Right ventricle myocardium superior (tissue), 1 donor: ENCODE data around the gene PTBP2. TPM values are rescaled to one million over a fixed set of nuclear protein-coding genes. Genes with fewer than 3 reads are reported as not detected.
"Not testable (repeated sequence)": the region's sequence is repeated elsewhere in the genome, so short reads cannot be mapped to it uniquely, and the experiment has no call there.

Experiments used
- ATAC-seq: fragments of 200-7000 bp; cut with Tn5 transposase; one replicate; pipeline ENCODE4 v1.9.1; 2020; ENCODE audit warnings: mild to moderate bottlenecking; ENCODE audit not compliant: poor library complexity
- DNase-seq: peaks from one replicate; pipeline ENCODE4 v3.0.0-alpha.2; 2020
- intact Hi-C: fragments of 100-400 bp; cut with DNase I; formaldehyde crosslinking; loops from one replicate; pipeline ENCODE4 v1.11.2; 2022
- total RNA-seq: library from RNA; stranded (reverse); fragmentation: NEBNext Ultra II Directional; extraction: Animal tissue kit (Norgen Biotek cat#: 25700); gene quantifications from one replicate; pipeline ENCODE4 v1.2.1, GENCODE V29; 2021
- donor health status: DM: no; HTN: yes; CAD: no; lungs with severe emphysema.

PTBP2 gene
- total RNA-seq, 1 donor from 2014 or later, result 14.0 TPM

GRCh38 chr1:96723936-96724335 is 2.4 kb downstream of the PTBP2 start:
- DNase-seq, result no peak
- no peak for ATAC-seq
- intact Hi-C loops, result no loop called here

- ATAC-seq, result no peak
- no peak for DNase-seq
- intact Hi-C loops, result no loop called here
These were observed 6.3 kb downstream of the PTBP2 start for GRCh38 chr1:96727860-96728259.

- DNase-seq (no peak), ATAC-seq (peak; percentile 66)
- intact Hi-C loops, result no loop called here
These were observed 9.2 kb downstream of the PTBP2 start for GRCh38 chr1:96730574-96731298.

- intact Hi-C loops, result no loop called here
- peak; percentile 73 for ATAC-seq
- no peak for DNase-seq
These were observed 19.8 kb downstream of the PTBP2 start for GRCh38 chr1:96741335-96741734.

GRCh38 chr1:96746440-96747420 is 25.1 kb downstream of the PTBP2 start:
- intact Hi-C loops, result no loop called here
- ATAC-seq, result peak; percentile 52
- DNase-seq, result no peak

- ATAC-seq, result peak; percentile 66
- intact Hi-C loops, result no loop called here
- DNase-seq, result no peak
These were observed 26.0 kb downstream of the PTBP2 start for GRCh38 chr1:96747565-96747964.

- DNase-seq (no peak), ATAC-seq (no peak)
- intact Hi-C loops, result no loop called here
These were observed 26.5 kb downstream of the PTBP2 start for GRCh38 chr1:96748078-96748477.

GRCh38 chr1:96749618-96750017 is 28.0 kb downstream of the PTBP2 start:
- intact Hi-C loops, result no loop called here
- DNase-seq (no peak), ATAC-seq (no peak)

GRCh38 chr1:96752394-96752793 is 30.8 kb downstream of the PTBP2 start:
- no peak for DNase-seq
- no peak for ATAC-seq
- intact Hi-C loops, result no loop called here

- intact Hi-C loops, result no loop called here
- no peak for ATAC-seq
These were observed 35.2 kb downstream of the PTBP2 start for GRCh38 chr1:96756789-96757188.

GRCh38 chr1:96762586-96762985 is 41.0 kb downstream of the PTBP2 start:
- DNase-seq, intact Hi-C loops, ATAC-seq: not testable (repeated sequence)

More at GRCh38 chr1:96756789-96757188, 35.2 kb downstream of the PTBP2 start:
- DNase-seq, result no peak

- DNase-seq (no peak), ATAC-seq (no peak)
- intact Hi-C loops, result no loop called here
These were observed 41.9 kb downstream of the PTBP2 start for GRCh38 chr1:96763514-96763913.

- no peak for DNase-seq
- ATAC-seq, result no peak
- intact Hi-C loops, result no loop called here
These were observed 42.9 kb downstream of the PTBP2 start for GRCh38 chr1:96764469-96764868.

GRCh38 chr1:96771847-96772246 is 50.3 kb downstream of the PTBP2 start:
- DNase-seq (no peak), ATAC-seq (no peak)
- intact Hi-C loops, result no loop called here

- intact Hi-C loops, result no loop called here
- no peak for ATAC-seq
These were observed 50.8 kb downstream of the PTBP2 start for GRCh38 chr1:96772349-96772748.

GRCh38 chr1:96772972-96773371 is 51.4 kb downstream of the PTBP2 start:
- intact Hi-C loops, result no loop called here
- ATAC-seq, result no peak

More at GRCh38 chr1:96772349-96772748, 50.8 kb downstream of the PTBP2 start:
- no peak for DNase-seq

GRCh38 chr1:96782206-96782605 is 60.6 kb downstream of the PTBP2 start:
- intact Hi-C loops, result no loop called here
- ATAC-seq, result no peak
- no peak for DNase-seq

More at GRCh38 chr1:96772972-96773371, 51.4 kb downstream of the PTBP2 start:
- no peak for DNase-seq

- intact Hi-C loops, result no loop called here
- ATAC-seq (no peak), DNase-seq (no peak)
These were observed 61.3 kb downstream of the PTBP2 start for GRCh38 chr1:96782856-96783255.

- DNase-seq, result no peak
- intact Hi-C loops, result no loop called here
- ATAC-seq, result no peak
These were observed 69.0 kb downstream of the PTBP2 start for GRCh38 chr1:96790599-96790998.

GRCh38 chr1:96792220-96792619 is 70.6 kb downstream of the PTBP2 start:
- intact Hi-C loops, result no loop called here
- no peak for DNase-seq
- no peak for ATAC-seq
